ENCODE measurements around the gene PRDM9. TPM values are rescaled to one million over a fixed set of nuclear protein-coding genes. Genes with fewer than 3 reads are reported as not detected.

PRDM9 gene
- polyA plus RNA-seq, 1 of the 3 experiments (the other 2 are of a cell fraction), result not detected

DNA sequence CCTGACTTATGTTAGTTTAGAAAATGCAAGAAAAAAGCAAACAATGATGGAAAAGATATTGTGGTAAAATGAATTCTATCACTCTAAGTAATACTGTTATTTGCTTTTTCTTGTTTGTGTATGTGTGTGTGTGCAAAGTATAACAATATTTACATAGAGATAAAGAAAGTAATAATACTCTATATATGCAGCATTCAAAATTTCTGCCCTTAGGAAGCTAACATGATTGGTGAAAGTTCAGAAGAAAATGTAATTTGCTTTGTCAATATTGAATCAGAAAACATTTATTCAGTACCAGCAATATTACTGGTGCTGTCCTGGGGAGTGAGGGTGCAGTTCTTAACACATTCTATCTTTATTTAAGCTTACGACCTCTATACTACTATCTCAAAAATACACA is 12.9 kb upstream of the PRDM9 start:
- H3K79me2 ChIP-seq (ENCODE audit: insufficient read depth), result no peaks in the 10 kb centered on the region
- H3K4me2 ChIP-seq, result no peak overlapping the region
- H3K4me1 ChIP-seq (ENCODE audit: control insufficient read depth in 1 of 2, insufficient read depth in 2 of 2, low read depth in 1 of 2, low read length in 1 of 2), result no peaks in the 10 kb centered on the region
- no peaks in the 10 kb centered on the region for H3K36me3 ChIP-seq (replicated peaks in 1 of 2; ENCODE audit: control insufficient read depth in 1 of 2, insufficient read depth in 2 of 2, low read length in 1 of 2)
- TF ChIP-seq, protein P1, sequence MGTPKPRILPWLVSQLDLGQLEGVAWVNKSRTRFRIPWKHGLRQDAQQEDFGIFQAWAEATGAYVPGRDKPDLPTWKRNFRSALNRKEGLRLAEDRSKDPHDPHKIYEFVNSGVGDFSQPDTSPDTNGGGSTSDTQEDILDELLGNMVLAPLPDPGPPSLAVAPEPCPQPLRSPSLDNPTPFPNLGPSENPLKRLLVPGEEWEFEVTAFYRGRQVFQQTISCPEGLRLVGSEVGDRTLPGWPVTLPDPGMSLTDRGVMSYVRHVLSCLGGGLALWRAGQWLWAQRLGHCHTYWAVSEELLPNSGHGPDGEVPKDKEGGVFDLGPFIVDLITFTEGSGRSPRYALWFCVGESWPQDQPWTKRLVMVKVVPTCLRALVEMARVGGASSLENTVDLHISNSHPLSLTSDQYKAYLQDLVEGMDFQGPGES (IDR thresholded peaks at IDR 0.05; ENCODE audit: low read depth, low read length), result no peak
- TF ChIP-seq EZH2phosphoT487 (IDR thresholded peaks at IDR 0.05; ENCODE audit: borderline replicate concordance, low read depth) (no peak), EP300 (IDR thresholded peaks at IDR 0.05; ENCODE audit: borderline replicate concordance in 1 of 2, low read depth in 1 of 2, low read length in 1 of 2) (no peak), ELF1 (IDR thresholded peaks at IDR 0.05) (no peak)
- no peak overlapping the region for H3K4me3 ChIP-seq (ENCODE audit: low read depth in 2 of 2, low read length in 1 of 2)
- H4K20me1 ChIP-seq (ENCODE audit: insufficient read depth), result no peaks in the 10 kb centered on the region
- H2AFZ ChIP-seq (ENCODE audit: low read depth), result no peak overlapping the region
- WGBS (ENCODE audit: low lambda C conversion rate), result 9% methylated on average over 1 of the region's 1 CpG
- no peaks in the 10 kb centered on the region for H3K9me3 ChIP-seq
- POLR2A ChIA-PET, result no interaction called here
- no peaks in the 10 kb centered on the region for H3F3A ChIP-seq (replicated peaks; ENCODE audit: insufficient read depth)
- no peaks in the 10 kb centered on the region; the same call in 1 of the 2 replicates for H3K9me2 ChIP-seq
- no peaks in the 10 kb centered on the region; the same call in 1 of the 2 replicates for H3K27me3 ChIP-seq (ENCODE audit: insufficient read depth)
- H3K27ac ChIP-seq (ENCODE audit: low read depth in 2 of 2, low read length in 1 of 2), result no peak overlapping the region
- H3K9ac ChIP-seq, result no peak overlapping the region
- CTCF ChIA-PET, result no interaction called here
- DNase-seq, result no peak

DNA sequence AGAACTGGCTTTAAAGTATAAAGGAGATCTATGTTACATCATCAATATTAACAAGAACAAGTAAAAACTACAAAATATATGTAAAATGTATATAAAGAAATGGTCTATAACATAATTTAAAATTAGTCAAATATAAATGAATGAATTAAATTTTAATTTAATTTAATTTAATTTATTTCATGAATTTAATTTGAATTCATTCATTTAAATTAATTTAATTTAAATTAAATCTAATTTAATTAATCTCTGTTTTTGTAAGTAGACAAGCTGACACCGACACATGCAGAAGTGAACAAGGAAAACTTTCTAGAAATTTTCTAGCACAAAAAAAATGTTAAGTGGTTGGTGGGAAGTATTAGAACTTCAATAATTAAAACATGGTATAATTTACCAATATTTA is 10.8 kb upstream of the PRDM9 start:
- CTCF ChIA-PET, result no interaction called here
- 8% methylated on average over 1 of the region's 1 CpG for WGBS (ENCODE audit: low lambda C conversion rate)
- POLR2A ChIA-PET, result no interaction called here

More for the DNA sequence above, 10.8 kb upstream of the PRDM9 start:
- Histone ChIP-seq H2AFZ (ENCODE audit: low read depth) (no peak overlapping the region), H3F3A (replicated peaks; ENCODE audit: insufficient read depth) (no peaks in the 10 kb centered on the region), H4K20me1 (ENCODE audit: insufficient read depth) (no peaks in the 10 kb centered on the region), H3K4me3 (ENCODE audit: low read depth in 2 of 2, low read length in 1 of 2) (no peak overlapping the region), H3K4me2 (no peak overlapping the region), H3K36me3 (replicated peaks in 1 of 2; ENCODE audit: control insufficient read depth in 1 of 2, insufficient read depth in 2 of 2, low read length in 1 of 2) (no peaks in the 10 kb centered on the region), H3K27ac (ENCODE audit: low read depth in 2 of 2, low read length in 1 of 2) (no peak overlapping the region), H3K9ac (no peak overlapping the region), H3K27me3 (ENCODE audit: insufficient read depth) (no peaks in the 10 kb centered on the region; the same call in 1 of the 2 replicates), H3K9me2 (no peaks in the 10 kb centered on the region; the same call in 1 of the 2 replicates), H3K9me3 (no peaks in the 10 kb centered on the region), H3K79me2 (ENCODE audit: insufficient read depth) (no peaks in the 10 kb centered on the region), H3K4me1 (ENCODE audit: control insufficient read depth in 1 of 2, insufficient read depth in 2 of 2, low read depth in 1 of 2, low read length in 1 of 2) (no peaks in the 10 kb centered on the region)
- DNase-seq, result no peak
- TF ChIP-seq, protein P1 (IDR thresholded peaks at IDR 0.05; ENCODE audit: low read depth, low read length), result no peak
- TF ChIP-seq FOXJ3 (CRISPR knock-in tag; IDR thresholded peaks at IDR 0.05), result no peak
- no peak for TF ChIP-seq FOSL2 (IDR thresholded peaks at IDR 0.05; ENCODE audit: borderline replicate concordance, low read depth)
- no peak for TF ChIP-seq RXRA (IDR thresholded peaks at IDR 0.05; ENCODE audit: borderline replicate concordance, low read depth)

All from SK-N-SH (cell line).